Muscle of leg (tissue), 11 donors: ENCODE data around the gene B9D1. TPM values are rescaled to one million over a fixed set of nuclear protein-coding genes. Genes with fewer than 3 reads are reported as not detected.

ENCODE experiments used
- DNase-seq: peaks from one replicate; pipeline ENCODE4 v3.0.0; 2013
- H3K27ac ChIP-seq: one replicate; pipeline ENCODE4 v1.5.1; 2013; ENCODE audit warnings: mild to moderate bottlenecking, low read length, control low read depth
- H3K27me3 ChIP-seq: one replicate; pipeline ENCODE4 v1.6.1; 2013; ENCODE audit warnings: low read length; ENCODE audit not compliant: control insufficient read depth, insufficient read depth
- H3K36me3 ChIP-seq: one replicate; pipeline ENCODE4 v1.6.1; 2013; ENCODE audit warnings: low read length; ENCODE audit not compliant: control insufficient read depth, insufficient read depth
- H3K4me1 ChIP-seq: one replicate; pipeline ENCODE4 v1.6.1; 2013; ENCODE audit warnings: low read length; ENCODE audit not compliant: control insufficient read depth, insufficient read depth
- H3K4me3 ChIP-seq: one replicate; pipeline ENCODE4 v1.5.1; 2013; ENCODE audit warnings: low read length, control low read depth
- H3K9me3 ChIP-seq: replicated peaks from 2 replicates; pipeline ENCODE4 v1.6.1; 2013; ENCODE audit warnings: low read depth, low read length; ENCODE audit not compliant: control insufficient read depth
- WGBS: methylation state at CpG from one replicate; pipeline ENCODE4 v1.1.5; 2013; ENCODE audit warnings: missing lambda C conversion rate; ENCODE audit not compliant: insufficient coverage; 5-methylcytosine and 5-hydroxymethylcytosine counted together
- polyA plus RNA-seq, 8 donors: library from polyadenylated mRNA; unstranded; fragments of 120-200 nt; gene quantifications; one replicate each; pipeline versions ENCODE4 v1.2.1 to v1.2.3, GENCODE V29; 2013; ENCODE audit warnings: inconsistent platforms in 1 of 8, low replicate concordance in 1 of 8; ENCODE audit not compliant: insufficient read length in 8 of 8, insufficient read depth in 1 of 8
- total RNA-seq: library from RNA; stranded (reverse); fragments of 120-200 nt; gene quantifications from one replicate; pipeline ENCODE4 v1.2.4, GENCODE V29; 2013

The B9D1 gene
- total and polyA plus RNA-seq, 9 donors, result 5.7 to 9.7 (median 6.7) TPM

GRCh38 chr17:19388791-19389785, 26.6 kb upstream of the B9D1 start:
- H3K27ac ChIP-seq, result peak overlapping the region; percentile 98
- no peaks in the 10 kb centered on the region for H3K27me3 ChIP-seq
- no peak for DNase-seq
- peaks cover 55% of the 10 kb centered on the region for H3K4me1 ChIP-seq
- no peaks in the 10 kb centered on the region for H3K9me3 ChIP-seq
- no CpG with 5 or more reads among the region's 5 CpGs for WGBS
- no peak overlapping the region for H3K4me3 ChIP-seq
- peaks cover 16% of the 10 kb centered on the region for H3K36me3 ChIP-seq

DNA sequence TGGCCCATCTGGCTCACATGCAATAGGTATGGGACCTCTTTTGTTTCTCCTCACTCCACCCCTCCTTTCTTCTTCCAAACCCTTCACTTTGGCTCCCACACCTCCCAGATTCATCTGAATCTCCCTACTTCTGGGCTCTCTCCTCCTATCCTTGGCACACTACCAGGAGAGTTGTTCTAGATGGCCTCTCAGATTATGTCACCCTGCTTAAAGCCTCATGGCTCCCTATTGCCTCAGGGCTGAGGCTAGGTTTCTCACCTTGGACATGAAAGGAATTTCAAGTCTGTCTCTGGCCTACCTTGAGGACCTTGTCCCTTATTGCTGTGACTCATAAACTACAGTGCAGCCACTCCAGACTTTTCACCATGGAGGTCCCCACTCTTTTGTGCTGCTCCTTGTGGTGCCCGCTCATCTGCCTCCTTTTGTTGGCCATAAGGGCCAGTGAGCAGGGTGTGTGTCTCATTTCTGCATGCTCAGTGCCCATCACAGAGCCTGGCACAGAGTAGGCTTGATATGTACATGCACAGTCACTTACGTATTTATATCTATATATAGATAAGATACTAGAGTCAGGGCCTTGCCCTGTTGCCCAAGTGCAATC, 25.5 kb upstream of the B9D1 start:
- WGBS, result 100% methylated on average over 1 of the region's 2 CpGs
- H3K27ac ChIP-seq, result peak overlapping the region; percentile 98
- no peaks in the 10 kb centered on the region for H3K9me3 ChIP-seq
- H3K4me1 ChIP-seq, result peaks cover 66% of the 10 kb centered on the region
- H3K27me3 ChIP-seq, result no peaks in the 10 kb centered on the region
- DNase-seq, result peak; percentile 97
- H3K36me3 ChIP-seq, result peaks cover 27% of the 10 kb centered on the region
- no peak overlapping the region for H3K4me3 ChIP-seq

DNA sequence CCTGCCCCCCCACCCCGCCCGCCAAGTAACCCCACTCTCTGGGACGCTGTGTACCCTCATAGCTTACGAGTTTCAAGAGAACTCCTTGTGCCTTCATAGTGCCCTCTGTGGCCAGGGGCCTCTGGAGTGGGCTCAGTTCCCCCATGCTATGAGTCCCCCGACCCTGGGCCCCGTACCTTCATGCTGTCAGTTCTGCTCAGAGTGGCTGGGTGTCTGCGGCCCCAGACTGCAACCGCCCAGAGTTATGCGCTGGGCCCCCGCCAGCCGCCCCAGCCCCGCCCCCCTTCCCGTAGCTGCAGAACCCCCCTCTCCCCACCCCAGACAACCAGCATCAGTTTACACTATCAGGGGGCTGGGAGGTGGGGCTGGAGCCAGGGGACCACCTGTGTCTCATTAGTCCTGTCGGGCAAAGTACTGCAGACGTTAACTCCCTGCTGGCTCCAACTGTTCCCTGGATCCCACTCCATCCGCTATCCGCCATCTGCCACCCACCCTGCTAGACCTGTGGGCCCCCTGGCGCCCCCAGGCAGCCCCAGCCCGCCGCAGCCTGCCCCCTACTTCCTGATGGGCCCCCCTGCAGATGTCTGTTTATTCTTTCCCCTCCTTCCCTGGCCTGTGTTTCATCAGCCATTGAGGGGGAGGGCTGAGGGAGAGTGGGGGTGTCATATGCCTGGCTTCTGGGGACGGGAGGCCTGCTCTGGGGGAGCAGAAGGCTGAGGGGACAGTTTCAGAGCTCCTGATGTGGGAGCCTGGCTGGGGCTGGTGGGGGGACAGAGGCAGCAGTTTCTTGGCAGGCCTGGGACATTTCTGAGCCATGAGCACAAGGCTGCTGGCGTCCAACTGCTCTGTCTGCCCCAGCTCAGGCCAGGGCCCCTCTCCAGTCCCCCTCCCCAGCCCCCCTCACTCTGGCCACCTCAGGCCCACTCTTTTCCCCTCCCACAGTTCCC, 24.7 kb upstream of the B9D1 start, which contains the start of gene MFAP4:
Gene MFAP4, minus strand, starts transcription at position 217 of the 947 bp plus-strand sequence. Its CDS starts 35 bp downstream, at position 182.
- Histone ChIP-seq H3K9me3 (no peaks in the 10 kb centered on the region), H3K27me3 (no peaks in the 10 kb centered on the region), H3K36me3 (peaks cover 34% of the 10 kb centered on the region), H3K27ac (peak within 1 kb of the TSS; percentile 98), H3K4me1 (peaks cover 73% of the 10 kb centered on the region), H3K4me3 (peak within 1 kb of the TSS; percentile 57)
- peak; percentile 98 for DNase-seq
- 1% methylated on average over 13 of the region's 22 CpGs for WGBS

DNA sequence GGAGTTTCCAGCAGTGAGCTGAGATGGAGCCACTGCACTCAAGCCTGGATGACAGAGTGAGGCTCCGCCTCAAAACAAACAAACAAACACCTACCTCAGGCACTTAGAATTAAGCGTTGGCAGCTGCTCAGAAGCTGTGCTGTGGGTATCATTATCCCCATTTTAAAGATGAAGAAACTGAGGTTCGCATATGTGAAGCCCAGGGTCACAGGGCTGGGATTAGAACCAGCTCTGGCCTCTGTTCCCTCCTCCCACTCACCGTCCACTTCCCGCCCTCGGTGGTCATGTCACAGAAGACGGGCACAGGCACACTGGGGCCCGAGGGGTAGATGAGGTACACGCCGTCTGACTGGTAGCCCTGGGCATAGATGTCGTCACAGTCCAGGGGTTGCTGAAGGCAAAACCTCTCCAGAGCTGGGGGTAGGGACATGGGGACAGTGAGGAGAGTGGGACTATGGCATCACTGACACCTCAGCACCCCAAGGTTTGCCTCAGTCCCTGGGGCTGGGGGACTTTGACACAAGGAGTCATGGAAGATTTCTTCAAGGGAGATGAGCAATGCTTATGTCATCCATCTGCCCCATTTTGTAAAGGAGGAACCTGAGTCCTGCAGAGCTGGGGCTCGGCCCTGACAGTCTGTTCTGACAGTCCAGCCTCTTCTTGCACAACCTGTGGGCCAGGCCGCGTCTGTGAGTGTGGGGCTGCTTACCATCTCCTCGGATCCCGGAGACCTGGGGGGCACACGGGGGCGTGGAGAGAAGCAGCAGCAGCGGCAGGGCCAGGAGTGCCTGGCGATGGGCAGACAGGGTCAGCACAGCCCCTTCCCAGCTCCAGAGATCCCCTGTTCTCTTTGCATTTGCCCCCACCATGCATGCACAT, 23.8 kb upstream of the B9D1 start:
- peaks cover 75% of the 10 kb centered on the region for H3K4me1 ChIP-seq
- H3K4me3 ChIP-seq, result peak overlapping the region; percentile 57
- H3K27me3 ChIP-seq, result no peaks in the 10 kb centered on the region
- H3K36me3 ChIP-seq, result peaks cover 44% of the 10 kb centered on the region
- H3K27ac ChIP-seq, result peak overlapping the region; percentile 98
- peak; percentile 71 for DNase-seq
- H3K9me3 ChIP-seq, result no peaks in the 10 kb centered on the region
- WGBS, result 18% methylated on average over 14 of the region's 20 CpGs

DNA sequence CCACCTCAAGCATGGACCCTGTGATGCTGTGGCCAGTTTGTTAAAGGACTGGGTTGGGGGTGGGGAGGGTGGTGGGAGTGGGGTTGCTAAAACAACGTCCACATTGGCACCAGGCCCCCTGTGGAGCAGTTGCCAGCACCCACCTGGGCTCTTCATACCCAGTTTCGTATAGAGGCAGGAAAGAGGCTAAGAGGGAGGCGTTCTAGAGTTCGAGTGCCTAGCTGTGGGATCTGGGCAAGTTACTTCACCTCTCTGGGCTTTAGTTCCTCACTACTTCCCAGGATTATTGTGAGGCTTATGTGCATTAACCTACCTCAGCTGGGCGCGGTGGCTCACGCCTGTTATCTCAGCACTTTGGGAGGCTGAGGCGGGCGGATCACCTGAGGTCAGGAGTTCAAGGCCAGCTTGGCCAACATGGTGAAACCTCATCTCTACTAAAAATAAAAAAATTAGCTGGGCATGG, 23.0 kb upstream of the B9D1 start:
- WGBS, result 73% methylated on average over 6 of the region's 9 CpGs

GRCh38 chr17:19384723-19385391, 22.3 kb upstream of the B9D1 start:
- 15% methylated on average over 16 of the region's 16 CpGs for WGBS
- Histone ChIP-seq H3K9me3 (no peaks in the 10 kb centered on the region), H3K4me1 (peaks cover 72% of the 10 kb centered on the region), H3K4me3 (peak overlapping the region; percentile 17), H3K36me3 (peaks cover 58% of the 10 kb centered on the region), H3K27me3 (no peaks in the 10 kb centered on the region), H3K27ac (peak overlapping the region; percentile 93)
- DNase-seq, result peak; percentile 95

More for the DNA sequence above, 23.0 kb upstream of the B9D1 start:
- Histone ChIP-seq H3K36me3 (peaks cover 51% of the 10 kb centered on the region), H3K27ac (peak overlapping the region; percentile 98), H3K4me1 (peaks cover 75% of the 10 kb centered on the region), H3K27me3 (no peaks in the 10 kb centered on the region), H3K4me3 (peak overlapping the region; percentile 17), H3K9me3 (no peaks in the 10 kb centered on the region)
- DNase-seq, result no peak

DNA sequence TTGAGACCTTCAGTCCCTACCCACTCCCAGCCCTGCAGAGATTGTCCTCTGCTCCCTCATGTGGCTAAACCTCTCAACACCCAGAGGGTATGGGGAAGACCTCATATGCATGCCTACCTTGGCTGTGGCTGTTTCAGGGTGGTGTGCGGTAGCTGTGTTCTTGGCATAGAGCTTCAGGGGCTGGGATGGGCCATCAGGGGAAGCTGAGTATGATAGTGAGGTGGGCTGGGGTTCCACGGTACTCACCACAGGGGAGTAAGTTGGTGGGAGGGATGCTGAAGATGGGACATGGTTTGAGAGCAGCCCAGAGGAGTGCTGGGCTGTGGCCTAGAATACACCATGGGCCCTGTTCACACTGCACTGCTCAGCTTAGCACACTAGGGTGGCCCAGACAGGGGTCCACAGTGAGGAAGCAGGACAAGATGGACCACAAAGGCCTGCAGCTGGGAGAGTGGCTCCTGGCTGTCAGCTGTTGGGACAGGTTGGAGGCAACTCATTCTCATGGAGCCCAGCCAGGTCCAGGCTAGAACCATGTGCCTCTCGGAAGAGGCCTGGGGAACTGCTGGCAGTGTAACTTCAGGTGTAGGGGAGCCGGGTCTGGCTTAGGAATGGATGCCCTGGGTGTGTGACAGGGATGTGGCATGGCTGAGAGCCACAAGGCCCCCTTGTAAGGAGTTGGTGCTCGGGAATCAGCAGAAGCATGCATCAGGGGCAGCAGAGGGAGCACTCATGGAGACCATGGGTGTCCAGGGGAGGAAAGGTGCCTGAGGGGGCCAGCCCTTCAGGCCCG, 21.4 kb upstream of the B9D1 start:
- H3K9me3 ChIP-seq, result no peaks in the 10 kb centered on the region
- peaks cover 66% of the 10 kb centered on the region for H3K36me3 ChIP-seq
- H3K27me3 ChIP-seq, result no peaks in the 10 kb centered on the region
- peak; percentile 62 for DNase-seq
- WGBS, result 34% methylated on average over 5 of the region's 6 CpGs
- peaks cover 77% of the 10 kb centered on the region for H3K4me1 ChIP-seq
- H3K27ac ChIP-seq, result peak overlapping the region; percentile 93
- H3K4me3 ChIP-seq, result no peak overlapping the region
